CD4-positive, alpha-beta T cell treated with Interleukin-2 at 100 ng/mL for 4 hours (primary cell): Measurements from ENCODE around the gene SLC2A11.

Source experiments
- DNase-seq: peaks from one replicate; pipeline ENCODE4 v3.0.0-alpha.2; 2020; ENCODE audit warnings: low spot score

Gene SLC2A11, protein sequence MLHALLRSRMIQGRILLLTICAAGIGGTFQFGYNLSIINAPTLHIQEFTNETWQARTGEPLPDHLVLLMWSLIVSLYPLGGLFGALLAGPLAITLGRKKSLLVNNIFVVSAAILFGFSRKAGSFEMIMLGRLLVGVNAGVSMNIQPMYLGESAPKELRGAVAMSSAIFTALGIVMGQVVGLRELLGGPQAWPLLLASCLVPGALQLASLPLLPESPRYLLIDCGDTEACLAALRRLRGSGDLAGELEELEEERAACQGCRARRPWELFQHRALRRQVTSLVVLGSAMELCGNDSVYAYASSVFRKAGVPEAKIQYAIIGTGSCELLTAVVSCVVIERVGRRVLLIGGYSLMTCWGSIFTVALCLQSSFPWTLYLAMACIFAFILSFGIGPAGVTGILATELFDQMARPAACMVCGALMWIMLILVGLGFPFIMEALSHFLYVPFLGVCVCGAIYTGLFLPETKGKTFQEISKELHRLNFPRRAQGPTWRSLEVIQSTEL

DNA sequence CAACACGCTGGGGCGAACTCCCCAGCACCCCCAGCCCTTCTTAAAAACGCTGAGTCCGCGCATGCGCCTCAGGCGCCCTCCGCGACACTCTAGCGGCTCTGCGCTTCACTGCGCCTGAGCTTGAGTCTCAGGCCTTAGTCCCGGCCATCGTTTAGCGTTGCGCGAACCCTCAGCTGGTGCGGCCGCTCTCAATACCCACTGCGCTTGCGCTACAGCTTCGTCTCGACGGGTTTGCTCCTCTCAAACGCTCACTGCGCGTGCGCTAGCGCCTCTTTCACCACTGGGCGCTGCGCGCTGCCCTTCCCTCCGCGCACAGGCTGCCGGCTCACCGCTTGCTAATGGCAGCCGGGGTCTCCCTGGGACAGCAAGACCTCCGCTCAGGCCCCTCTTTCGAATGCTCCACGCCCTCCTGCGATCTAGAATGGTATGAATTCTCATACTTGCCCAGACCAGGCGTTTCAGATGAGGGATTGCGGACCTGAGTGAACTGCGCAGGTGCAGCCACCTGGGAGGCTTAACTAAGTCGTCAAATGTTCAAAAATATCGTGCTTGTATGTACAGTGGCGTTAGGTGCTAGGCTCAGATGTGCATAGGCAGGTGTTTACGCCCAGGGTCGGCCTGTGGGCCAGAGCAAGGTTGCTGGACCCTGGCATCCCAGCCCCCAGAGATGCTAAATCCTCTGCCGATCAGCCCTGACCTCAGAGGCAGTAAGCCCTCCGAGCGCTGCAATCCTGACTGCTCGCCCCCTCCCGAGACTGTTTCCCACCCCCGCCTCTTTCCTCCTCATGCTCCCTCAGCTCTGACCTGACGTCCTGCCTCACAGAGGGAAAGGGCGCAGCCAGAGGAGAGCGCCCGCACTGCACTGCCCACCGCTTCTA is at the start of gene SLC2A11:
SLC2A11 (plus strand) TSS at position 270 of the 878 bp plus-strand sequence; CDS start at position 395, 125 bp downstream.
- peak; percentile 96 for DNase-seq

DNA sequence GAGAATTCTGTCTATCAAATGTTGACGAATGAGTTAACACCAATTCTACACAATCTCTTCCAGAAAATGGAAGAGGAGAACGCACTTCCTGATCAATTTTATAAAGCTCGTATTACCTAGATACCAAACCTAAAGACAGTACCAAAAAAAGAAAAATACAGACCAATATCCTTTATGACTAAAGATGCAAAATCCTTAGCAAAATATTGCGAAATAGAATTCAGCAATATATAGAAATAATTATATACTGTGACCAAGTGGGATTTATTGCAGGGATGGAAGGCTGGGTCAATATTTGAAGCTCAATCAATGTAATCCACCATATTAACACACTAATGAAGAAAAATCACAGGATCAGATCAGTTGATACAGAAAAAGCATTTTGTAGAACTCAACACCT is 45.3 kb upstream of the SLC2A11 start:
- no peak for DNase-seq

DNA sequence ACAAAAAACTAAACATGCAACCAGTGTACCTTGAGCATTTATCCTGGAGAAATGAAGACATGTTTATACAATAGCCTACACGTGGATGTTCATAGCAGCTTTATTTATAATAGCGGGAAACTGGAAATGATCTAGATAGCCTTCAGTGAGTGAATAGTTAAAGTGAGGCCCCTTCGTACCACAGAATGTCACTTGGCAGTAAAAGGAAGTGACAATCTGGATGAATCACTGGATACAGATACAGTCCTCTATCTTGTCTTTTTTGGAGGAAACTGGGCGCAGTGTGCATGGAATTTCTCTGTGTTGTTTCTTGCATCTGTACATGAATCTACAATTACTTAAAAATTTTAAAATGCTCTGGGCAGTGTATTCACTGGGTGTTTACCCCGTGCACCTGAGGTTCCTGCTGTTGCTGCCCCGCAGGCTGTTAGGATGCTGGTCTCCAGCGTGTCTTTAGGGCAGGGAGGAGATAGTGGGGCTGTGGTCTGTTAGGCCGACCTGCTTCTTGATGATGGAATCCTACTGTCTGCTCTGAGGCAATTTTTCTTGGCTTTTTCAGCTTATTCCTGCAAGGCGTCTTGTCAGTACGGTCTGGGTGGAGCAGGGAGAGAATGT is 42.0 kb upstream of the SLC2A11 start:
- no peak for DNase-seq

DNA sequence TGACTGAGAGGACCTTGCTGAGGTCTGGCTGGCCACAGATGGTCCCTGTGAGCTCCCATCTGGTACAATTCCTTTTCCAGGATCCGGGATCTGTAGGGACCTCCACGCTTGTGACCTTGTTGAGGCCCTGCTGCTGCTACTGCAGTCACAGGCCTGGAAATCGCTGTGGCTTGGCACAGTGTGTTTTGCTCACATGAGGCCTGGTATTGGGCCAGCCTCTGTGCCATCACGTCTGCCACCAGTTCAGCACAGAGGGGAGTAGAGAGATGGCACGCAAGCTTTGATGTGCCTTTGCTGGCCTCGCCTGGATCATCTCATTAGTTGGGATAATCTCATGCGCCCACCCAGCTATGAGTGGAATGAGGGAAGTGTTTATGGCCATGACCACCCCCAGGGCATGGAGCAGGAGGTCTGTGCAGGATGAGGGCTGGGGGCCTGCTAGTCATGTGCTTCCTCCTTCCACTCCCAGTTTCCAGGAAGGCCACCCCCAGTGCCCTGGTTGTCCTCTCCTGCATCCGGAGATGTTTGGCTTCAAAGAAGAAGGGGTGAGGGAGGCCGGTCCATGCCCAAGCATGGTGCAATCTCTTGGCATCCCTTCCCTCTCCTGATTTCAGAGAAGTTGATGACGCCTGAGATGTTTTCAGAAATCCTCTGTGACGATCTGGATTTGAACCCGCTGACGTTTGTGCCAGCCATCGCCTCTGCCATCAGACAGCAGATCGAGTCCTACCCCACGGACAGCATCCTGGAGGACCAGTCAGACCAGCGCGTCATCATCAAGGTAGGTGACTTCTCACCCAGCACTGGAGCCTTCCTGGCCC is 41.3 kb upstream of the SLC2A11 start:
- no peak for DNase-seq

DNA sequence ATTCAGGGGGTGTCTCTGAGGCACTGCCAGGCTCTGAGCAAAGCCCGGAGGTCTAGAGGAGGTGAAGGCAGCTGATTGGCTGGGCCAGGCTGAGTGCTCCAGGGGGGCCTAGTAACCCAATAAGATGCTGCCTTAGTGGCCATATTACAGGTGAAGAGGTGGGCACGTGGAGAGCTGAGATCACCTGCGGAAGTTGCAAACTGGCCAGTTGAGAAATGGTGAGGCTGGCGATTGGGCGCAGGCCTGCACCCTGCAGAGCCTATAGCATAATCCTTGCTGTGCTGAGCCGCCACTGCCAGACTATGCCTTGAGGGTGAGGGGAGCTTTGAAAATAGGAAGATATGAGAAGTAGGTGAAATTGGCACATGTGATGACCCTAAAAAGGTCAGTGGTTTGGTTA is 40.5 kb upstream of the SLC2A11 start:
- DNase-seq: no peak

DNA sequence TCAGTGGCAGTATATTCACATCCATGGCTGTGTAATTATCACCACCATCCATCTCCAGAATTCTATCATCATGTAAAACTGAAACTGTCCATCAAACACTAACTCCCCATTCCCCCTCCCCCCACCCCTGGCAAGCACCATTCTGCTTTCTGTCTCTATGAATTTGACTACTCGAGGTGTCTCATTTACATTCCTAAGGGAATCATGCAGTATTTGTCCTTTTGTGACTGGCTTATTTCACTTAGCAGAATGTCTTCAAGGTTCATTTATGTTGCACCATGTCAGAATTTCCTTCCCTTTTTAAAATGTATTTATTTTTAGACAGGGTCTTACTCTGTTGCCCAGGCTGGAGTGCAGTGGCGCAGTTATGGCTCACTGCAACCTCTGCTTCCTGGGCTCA is 39.1 kb upstream of the SLC2A11 start:
- no peak for DNase-seq

DNA sequence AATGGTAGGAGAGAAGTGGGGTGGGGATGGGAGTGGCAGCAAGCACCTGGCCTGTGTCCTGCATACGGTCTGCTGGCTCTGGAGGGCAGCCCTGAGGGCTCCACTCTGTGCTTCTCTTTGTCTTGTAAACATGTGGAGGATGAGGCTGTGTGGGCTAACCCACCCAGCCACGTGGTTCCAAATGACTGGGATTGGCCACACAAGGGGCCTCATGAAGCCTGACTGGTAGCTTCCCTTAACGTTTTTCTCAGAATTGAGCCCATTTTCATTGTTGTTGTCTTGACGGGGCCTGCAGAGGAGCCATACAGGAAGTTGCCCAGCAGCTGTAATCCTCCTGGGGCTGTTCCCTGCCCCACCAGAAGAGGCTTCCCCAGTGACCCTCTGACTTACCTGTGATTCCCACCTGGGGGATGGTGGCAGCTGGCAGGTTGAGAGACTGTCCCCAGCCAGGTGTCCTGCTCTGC is 36.9 kb upstream of the SLC2A11 start:
- no peak for DNase-seq

DNA sequence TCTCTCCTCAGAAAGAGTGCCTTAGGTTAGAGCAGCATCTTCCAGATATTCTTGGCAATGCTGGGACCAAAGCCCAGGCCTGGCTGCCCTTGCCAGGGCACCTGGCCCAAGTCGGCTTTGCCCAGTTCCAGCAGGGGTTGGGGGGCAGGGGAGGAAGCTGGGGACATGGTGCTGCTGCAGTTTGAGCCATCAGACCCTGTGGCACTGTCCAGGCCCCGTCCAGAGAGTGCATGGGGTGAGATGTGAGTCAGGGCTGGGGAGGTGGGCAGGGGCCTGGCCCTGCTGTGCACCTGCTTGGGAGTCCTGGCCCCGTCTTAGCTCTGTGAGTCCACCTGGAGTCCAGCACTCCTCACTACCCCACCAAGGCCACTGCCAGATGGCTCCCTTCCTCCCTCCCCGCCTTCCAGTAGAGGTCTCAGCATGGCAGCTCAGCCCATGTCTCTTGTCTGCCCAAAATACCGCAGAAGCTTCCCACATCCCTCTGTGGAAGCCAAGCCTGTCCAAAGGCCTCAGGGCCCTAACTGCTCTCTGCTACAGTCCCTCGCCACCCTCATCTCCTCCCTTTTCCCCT is 35.5 kb upstream of the SLC2A11 start:
- DNase-seq: no peak

DNA sequence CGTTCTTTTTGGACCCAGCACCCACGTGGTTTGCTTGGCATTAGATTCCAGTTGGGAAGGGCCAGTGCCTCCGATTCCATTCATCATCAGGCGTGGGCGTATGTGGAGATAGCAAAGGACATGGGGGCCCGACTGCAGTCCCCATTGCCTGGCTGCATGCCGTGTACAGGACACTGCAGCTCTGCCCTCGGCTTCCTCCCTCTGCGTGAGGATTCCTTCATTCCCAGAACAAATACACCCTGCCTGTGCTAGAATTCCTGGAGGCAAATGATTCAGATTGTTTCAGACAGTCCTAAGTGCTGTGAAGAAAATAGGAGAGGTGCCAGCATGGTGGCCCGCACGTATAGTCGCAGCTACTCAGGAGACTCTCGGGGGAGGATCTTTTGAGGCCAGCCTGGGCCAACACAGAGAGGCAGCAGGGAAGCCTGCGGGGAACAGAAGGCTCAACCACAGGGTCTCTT is 34.3 kb upstream of the SLC2A11 start:
- DNase-seq: no peak

DNA sequence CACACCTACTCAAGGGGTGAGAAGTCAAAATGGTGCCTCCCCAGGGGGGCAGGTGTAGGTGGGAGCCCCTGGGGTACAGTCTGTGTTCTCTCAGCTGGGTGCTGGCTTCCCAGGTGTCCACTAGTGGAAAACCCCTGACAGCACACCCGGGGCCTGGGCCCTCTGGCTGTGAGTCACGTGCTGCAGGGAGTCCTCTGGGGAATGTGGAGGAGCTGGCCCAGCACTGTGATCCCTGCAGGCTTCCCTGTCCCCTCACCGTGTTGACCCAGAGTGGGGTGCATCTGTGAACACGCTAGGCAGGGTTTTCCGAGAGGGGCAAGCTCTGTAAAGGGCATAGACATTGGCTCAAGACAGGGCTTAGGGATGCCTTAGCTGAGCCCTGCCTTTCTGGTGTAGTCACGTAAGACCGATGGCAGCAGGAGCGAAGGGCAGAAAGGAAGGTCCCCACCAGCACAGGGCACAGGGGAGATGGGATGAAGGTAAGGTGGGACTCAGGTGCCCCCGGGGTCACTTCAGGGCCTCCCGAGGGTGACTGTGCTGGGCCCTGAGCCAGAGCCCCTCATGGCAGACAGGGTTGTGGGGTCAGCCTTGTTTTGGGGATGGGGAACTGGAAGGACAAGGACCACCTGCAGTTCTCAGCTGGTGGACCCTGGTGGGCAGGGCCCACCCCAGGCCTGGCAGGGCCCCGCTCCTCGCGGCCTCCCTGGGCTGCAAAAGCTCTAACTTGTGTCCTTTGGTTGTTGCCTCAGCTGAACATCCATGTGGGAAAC is 33.0 kb upstream of the SLC2A11 start:
- DNase-seq: no peak

DNA sequence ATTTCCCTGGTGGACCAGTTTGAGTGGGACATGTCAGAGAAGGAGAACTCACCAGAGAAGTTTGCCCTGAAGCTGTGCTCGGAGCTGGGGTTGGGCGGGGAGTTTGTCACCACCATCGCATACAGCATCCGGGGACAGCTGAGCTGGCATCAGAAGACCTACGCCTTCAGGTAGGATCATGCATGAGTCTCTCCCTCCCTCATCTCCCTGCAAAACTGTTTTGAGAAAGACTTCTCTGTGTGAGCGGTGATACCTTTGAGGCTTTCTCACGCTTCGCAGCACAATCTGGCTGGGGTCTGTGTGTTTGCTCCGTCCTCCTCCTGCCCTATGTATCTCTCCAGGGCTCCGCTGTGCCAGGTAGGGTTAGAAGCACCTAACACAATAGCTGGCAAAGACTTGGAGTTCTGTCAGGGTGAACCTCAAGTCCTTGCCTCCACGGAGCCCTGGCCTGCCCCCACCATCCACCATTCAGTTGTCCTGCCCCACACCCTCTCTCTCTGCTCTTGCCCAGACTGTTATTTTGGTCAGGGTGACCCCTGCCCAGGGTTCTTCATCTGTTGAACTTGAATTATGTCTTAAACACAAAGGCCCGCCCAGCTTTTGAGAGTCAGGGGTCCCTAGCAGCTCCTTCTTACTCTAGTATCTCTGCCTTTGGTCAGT is 32.3 kb upstream of the SLC2A11 start:
- DNase-seq: no peak

DNA sequence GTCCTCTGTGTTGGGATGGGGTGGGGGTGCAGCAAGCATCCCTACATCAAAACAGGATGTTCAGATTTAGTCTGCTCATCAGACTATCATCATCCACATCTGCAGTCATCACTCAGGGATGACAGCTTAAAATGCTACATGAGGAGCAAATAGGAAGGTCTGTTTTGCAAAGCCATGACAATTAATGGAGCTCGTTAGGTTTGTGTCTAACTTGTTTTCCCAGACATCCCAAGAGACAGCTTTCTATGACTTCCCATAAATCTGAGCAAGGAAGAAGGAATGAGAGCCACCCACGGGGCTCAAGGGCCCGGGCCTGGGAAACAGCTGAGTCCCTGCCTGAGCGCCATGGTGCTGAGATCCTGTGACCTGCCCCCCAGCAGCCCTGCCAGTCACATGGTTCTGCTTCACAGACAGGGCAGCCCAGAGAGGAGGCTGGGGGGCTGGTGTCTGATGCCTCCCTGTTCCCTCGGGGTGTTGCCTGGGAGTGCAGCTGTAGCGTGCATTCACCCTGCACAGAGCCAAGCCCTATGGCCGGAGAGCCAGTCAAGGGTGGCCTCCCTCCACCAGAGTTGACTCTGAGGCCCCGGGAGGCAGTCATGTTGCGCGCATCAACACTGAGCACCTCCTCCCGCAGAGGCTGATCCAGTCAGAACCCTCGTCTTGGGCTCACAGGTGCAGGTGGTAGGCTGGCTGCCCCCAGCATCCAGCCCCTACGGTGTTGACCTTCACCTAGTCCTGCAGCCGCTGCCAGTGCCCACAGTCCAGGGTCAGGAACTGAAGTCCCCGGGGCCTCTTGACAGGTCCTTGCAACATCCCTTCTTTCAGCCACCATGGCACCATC is 30.9 kb upstream of the SLC2A11 start:
- DNase-seq: no peak

DNA sequence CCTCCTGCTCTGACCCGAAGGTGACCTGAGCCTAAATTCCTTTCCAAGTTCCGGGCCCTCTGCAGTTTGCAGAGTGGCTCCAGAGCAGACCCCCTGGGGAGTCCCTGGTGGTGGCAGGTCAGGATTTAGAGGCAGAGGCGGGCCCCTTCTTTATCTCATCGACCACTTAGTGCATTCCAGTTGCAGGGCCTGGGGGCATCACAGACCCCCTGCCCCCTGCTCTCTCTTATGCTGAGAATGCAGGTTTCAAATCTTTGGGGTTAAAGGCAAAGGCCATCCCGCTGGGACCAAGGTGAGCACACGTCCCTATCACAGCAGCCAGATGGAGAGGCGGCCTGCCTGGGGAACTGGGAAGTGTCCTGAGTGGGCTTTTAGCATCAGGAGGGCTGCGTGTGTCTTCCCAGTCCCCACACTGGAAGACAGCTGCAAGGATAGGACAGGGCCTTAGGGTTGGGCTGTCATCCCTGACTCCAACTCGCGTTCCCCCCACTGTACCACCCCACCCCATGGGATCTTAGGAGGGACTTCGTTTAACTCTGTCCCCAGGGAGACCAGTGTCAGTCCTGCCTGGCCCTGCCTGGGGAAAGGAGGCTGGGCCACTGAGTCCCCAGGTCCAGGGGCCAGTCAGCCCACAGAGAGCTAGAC is 30.2 kb upstream of the SLC2A11 start:
- DNase-seq: no peak

DNA sequence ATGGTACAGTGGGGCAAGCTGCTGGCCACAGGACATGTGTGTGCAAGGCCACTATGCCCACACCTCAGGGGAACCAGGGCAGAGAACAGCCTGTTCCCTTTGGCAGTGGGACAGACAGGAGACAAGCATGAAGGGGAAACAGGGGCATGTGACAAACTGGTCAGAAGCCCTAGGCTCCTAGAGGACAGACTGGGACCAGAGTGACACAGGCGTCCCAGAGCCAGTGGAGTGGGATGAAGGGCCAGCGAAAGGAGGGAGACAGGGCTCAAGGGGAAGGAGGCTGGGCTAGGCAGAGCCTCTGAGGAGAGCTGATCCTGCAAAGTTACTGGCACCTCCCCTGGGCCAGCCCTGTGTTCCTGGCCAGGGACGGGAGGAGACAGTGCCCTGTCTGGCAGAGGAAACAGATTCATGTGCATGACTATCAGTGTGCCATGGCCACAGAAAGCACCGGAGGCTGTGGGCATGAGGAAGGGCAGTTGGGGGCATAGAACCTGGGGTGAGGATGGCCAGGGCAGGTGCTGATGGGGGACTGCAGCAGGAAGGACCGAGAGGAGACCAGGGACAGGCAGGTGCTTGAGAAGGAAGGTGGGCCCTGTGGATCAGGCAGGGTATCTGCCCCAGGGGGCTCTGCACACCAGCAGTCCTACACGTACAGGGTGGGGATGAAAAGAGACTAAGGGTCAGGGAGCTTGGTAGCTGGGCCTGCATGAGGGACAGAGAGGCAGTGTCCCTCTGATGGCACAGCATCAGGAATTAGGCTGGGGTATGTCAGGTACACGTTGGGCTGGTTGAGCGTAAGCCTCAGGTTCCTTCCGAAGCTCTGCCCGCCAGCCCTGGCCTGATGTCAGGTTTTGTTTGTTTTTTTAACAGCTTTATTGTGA is 28.6 kb upstream of the SLC2A11 start:
- no peak for DNase-seq

DNA sequence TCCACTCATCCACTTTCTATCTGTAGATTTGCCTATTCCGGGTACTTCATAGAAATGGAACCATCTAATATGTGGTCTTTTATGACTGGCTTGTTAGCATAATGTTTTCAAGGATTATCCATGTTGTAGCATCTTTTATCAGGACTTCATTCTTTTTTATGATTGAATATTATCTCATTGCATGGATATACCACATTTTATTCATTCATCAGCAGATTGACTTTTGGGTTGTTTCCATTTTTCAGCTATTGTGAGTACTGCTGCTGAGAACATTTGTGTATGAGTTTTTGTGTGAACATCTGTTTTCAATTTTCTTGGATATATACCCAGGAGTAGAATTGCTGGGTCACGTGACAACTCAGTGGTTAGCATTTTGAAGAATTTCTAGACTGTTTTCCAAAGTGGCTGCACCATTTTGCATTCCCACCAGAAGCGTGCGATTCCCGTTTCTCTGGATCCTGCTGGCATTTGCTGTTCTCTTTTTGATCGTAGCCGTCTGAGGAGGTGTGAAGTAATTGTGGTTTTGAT is 27.8 kb upstream of the SLC2A11 start:
- no peak for DNase-seq

DNA sequence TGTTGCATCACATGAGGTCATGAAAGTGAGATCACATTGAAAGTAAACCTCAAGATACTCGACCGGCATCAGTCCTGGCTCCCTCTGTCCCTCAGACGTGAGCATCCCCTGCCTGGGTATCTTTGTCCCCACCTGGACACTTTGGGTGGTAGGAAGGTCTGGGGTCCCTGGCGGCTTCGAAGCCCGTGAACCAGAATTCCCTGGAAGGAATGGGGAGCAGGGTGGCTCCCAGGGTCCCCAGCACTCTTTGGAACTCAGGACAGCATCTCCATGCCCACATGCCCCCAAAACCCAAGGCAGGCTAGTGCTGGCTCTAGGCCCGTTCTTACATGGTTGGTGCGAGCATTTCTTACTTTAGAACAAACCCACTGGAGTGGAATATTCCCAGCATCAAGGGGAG is 26.4 kb upstream of the SLC2A11 start:
- no peak for DNase-seq

DNA sequence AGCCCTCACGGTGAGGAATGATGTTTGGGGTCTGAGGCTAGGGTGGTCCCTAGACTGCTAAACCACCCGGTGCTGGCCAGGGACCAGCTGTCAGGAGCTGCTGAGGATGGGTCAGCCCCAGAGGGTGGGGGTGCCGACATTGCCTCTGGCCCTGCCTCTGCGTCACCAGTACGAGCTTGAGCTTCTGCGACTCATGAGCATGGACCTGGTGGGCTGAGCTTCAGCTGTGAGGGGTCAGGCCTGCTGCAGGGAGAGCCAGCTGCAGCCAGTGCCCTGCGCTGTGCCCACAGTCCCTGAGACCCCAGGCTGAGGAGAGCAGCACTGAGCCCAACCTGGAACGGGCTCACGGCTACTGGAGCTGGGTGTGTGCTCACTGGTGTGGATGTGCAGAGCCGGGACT is 25.9 kb upstream of the SLC2A11 start:
- no peak for DNase-seq
